Measurements from ENCODE around the gene AKNA.
A peak's percentile ranks its signal among the peaks of the same experiment; 100 is the strongest.

Gene AKNA

GRCh38 chr9:114389612-114390368 lies 2.0 kb upstream of the AKNA start:
- no peaks in the 10 kb centered on the region for H3K9me3 ChIP-seq (ENCODE audit: control insufficient read depth in 5 of 5, low read length in 5 of 5)
- peaks cover 36 to 93% (median 86%) of the 10 kb centered on the region in 5 donors for H3K4me1 ChIP-seq (ENCODE audit: control insufficient read depth in 5 of 5, insufficient read depth in 5 of 5, low read length in 5 of 5)
- H3K4me3 ChIP-seq (ENCODE audit: low read depth in 1 of 5, low read length in 5 of 5): peak overlapping the region in 2 of 5 donors; percentile 2 to 11
- peak overlapping the region; percentile 96 for H3K27ac ChIP-seq (ENCODE audit: low read depth, low read length)
- H3K36me3 ChIP-seq (ENCODE audit: control insufficient read depth in 5 of 5, insufficient read depth in 5 of 5, low read length in 5 of 5): no peaks in the 10 kb centered on the region
- H3K27me3 ChIP-seq (ENCODE audit: control insufficient read depth in 5 of 5, insufficient read depth in 4 of 5, low read length in 5 of 5): no peaks in the 10 kb centered on the region
- H3K9ac ChIP-seq (ENCODE audit: low read length in 5 of 5): peak overlapping the region; percentile 8 to 86 (median 68)

DNA sequence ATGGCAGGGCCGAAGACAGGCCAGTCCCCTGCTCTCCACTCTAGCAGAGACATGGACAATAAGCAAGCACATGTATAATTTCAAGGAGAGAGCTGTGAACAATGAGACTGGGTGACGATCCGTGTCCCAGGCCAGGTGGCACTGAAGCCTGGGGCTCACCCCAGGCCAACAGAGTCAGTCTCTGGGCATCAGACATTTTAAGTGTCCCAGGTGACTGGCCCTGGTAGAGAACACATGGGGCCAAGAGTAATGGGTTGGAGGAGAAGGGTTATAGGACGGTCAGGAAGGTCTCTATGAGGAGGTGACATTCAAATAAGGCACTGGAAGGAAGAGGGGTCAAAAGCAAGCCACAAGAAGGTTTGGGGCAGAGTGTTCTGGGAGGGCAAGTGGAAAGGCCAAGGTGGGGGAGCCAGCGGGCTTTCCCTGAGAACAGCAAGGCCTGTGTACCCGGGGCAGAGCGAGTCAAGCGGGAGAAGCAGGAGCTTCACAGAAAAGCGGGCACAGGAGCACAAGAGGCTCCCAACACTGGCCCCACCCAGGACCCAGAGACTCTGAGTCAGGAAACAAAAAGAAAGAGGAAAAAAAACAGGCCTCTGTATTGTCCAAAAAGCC lies 1.1 kb upstream of the AKNA start:
- no peaks in the 10 kb centered on the region for H3K36me3 ChIP-seq (ENCODE audit: control insufficient read depth in 5 of 5, insufficient read depth in 5 of 5, low read length in 5 of 5)
- peak overlapping the region in 4 of 5 donors; percentile 62 to 87 (median 84) for H3K9ac ChIP-seq (ENCODE audit: low read length in 5 of 5)
- H3K4me1 ChIP-seq (ENCODE audit: control insufficient read depth in 5 of 5, insufficient read depth in 5 of 5, low read length in 5 of 5): peaks cover 36 to 95% (median 88%) of the 10 kb centered on the region in 5 donors
- H3K4me3 ChIP-seq (ENCODE audit: low read depth in 1 of 5, low read length in 5 of 5): peak overlapping the region in 3 of 5 donors; percentile 76 to 85 (median 77)
- no peaks in the 10 kb centered on the region for H3K9me3 ChIP-seq (ENCODE audit: control insufficient read depth in 5 of 5, low read length in 5 of 5)
- no peaks in the 10 kb centered on the region for H3K27me3 ChIP-seq (ENCODE audit: control insufficient read depth in 5 of 5, insufficient read depth in 4 of 5, low read length in 5 of 5)
- H3K27ac ChIP-seq (ENCODE audit: low read depth, low read length): peak overlapping the region; percentile 96

DNA sequence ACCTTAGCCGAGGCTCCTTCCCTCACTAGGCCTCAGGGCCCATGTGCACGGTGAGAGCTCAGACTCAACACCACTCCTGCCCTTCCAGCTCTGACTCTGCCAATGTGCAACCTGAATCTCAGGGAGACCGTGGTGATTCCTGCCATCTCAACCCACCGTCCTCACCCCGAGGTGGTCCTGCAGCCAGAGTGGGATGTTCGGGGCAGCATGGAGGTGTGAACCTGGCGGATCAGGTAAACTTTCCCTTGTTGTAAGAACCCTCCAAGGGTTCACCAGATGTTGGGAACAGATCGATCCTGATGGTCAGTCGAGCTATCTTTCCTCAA lies 538 bp upstream of the AKNA start:
- Histone ChIP-seq H3K4me1 (ENCODE audit: control insufficient read depth in 5 of 5, insufficient read depth in 5 of 5, low read length in 5 of 5) (peaks cover 40 to 96% (median 93%) of the 10 kb centered on the region in 5 donors), H3K36me3 (ENCODE audit: control insufficient read depth in 5 of 5, insufficient read depth in 5 of 5, low read length in 5 of 5) (no peaks in the 10 kb centered on the region), H3K9ac (ENCODE audit: low read length in 5 of 5) (peak overlapping the region; percentile 40 to 87 (median 83))

DNA sequence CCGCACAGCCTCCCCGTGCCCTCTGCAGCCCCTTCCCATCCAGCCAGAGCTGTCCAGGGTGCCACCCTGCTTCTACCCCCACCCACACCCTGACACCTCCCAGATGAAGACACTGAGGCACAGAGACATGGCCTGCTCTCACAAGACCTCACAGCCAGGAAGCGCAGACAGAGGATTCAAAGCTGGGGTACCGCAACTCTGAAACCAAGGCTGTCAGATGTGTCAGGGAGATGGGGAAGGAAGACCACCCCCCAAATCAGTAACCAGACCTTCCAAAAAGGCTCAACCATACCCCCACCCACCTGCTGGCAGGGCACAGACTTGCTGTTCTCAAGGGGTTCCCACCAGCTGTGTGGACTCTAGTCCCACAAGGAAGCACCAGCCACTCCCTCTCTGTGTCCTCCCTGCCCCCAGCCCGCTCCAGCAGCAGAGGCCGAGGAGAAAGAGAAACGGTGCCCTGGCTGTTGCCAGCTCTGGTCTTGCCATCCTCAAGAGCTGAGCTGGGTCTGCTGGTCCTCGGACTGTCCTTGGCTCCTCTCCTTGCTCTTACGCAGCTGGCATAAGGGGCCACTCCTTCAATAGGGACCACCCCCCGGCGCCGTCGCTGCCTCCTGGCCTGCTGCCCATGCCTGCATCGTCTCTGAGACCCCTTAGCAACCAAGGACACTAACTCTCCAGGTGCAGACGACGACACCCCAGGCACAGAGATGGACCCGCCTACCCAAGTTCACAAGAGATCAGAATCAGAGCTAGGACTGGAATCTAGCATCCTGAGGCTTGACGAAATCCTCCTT lies 699 bp downstream of the AKNA start:
- Histone ChIP-seq H3K27me3 (ENCODE audit: control insufficient read depth in 5 of 5, insufficient read depth in 4 of 5, low read length in 5 of 5) (no peaks in the 10 kb centered on the region), H3K27ac (ENCODE audit: low read depth, low read length) (peak overlapping the region; percentile 96), H3K4me1 (ENCODE audit: control insufficient read depth in 5 of 5, insufficient read depth in 5 of 5, low read length in 5 of 5) (peaks cover 40 to 99% (median 98%) of the 10 kb centered on the region in 5 donors), H3K36me3 (ENCODE audit: control insufficient read depth in 5 of 5, insufficient read depth in 5 of 5, low read length in 5 of 5) (peaks cover 0 to 1% (median 0%) of the 10 kb centered on the region in 5 donors), H3K9ac (ENCODE audit: low read length in 5 of 5) (peak overlapping the region; percentile 60 to 89 (median 86)), H3K9me3 (ENCODE audit: control insufficient read depth in 5 of 5, low read length in 5 of 5) (no peaks in the 10 kb centered on the region), H3K4me3 (ENCODE audit: low read depth in 1 of 5, low read length in 5 of 5) (peak overlapping the region; percentile 75 to 85 (median 77))

More for the DNA sequence above, 538 bp upstream of the AKNA start:
- no peaks in the 10 kb centered on the region for H3K9me3 ChIP-seq (ENCODE audit: control insufficient read depth in 5 of 5, low read length in 5 of 5)
- H3K27me3 ChIP-seq (ENCODE audit: control insufficient read depth in 5 of 5, insufficient read depth in 4 of 5, low read length in 5 of 5): no peaks in the 10 kb centered on the region
- peak overlapping the region; percentile 96 for H3K27ac ChIP-seq (ENCODE audit: low read depth, low read length)
- peak overlapping the region; percentile 75 to 85 (median 77) for H3K4me3 ChIP-seq (ENCODE audit: low read depth in 1 of 5, low read length in 5 of 5)

DNA sequence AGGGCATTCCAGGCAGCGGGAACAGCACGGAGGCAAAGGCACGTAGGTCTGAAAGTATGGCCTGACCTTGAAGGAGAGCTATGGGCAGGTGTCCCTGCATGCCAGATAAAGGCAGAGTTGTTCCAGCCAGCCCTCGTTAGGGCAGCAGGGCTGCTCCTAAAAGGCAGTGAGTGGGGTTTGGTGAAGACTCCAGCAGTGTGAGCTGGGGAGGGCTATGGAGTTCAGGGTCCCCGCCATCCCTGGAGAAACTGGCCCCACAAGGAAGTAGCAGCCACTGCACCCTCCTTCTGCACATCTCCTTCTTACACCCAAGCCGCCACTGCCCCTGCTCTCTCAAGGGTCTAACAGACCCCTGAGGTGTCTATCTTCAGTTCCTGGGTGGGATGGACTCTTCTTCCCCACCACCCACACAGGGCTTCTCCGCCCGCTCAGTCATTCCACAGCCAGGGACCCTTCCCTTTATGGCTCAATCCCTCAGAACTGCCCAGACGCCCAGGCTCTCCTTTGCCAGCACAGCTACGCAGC lies 1.4 kb downstream of the AKNA start:
- peak overlapping the region; percentile 75 to 85 (median 77) for H3K4me3 ChIP-seq (ENCODE audit: low read depth in 1 of 5, low read length in 5 of 5)
- H3K4me1 ChIP-seq (ENCODE audit: control insufficient read depth in 5 of 5, insufficient read depth in 5 of 5, low read length in 5 of 5): peaks cover 39 to 97% (median 96%) of the 10 kb centered on the region in 5 donors
- H3K27me3 ChIP-seq (ENCODE audit: control insufficient read depth in 5 of 5, insufficient read depth in 4 of 5, low read length in 5 of 5): no peaks in the 10 kb centered on the region
- no peaks in the 10 kb centered on the region for H3K9me3 ChIP-seq (ENCODE audit: control insufficient read depth in 5 of 5, low read length in 5 of 5)
- H3K36me3 ChIP-seq (ENCODE audit: control insufficient read depth in 5 of 5, insufficient read depth in 5 of 5, low read length in 5 of 5): peaks cover 0 to 4% (median 0%) of the 10 kb centered on the region in 5 donors
- peak overlapping the region; percentile 96 for H3K27ac ChIP-seq (ENCODE audit: low read depth, low read length)
- peak overlapping the region; percentile 60 to 87 (median 83) for H3K9ac ChIP-seq (ENCODE audit: low read length in 5 of 5)

GRCh38 chr9:114385397-114386181 lies 2.2 kb downstream of the AKNA start:
- H3K27ac ChIP-seq (ENCODE audit: low read depth, low read length): peak overlapping the region; percentile 96
- no peaks in the 10 kb centered on the region for H3K9me3 ChIP-seq (ENCODE audit: control insufficient read depth in 5 of 5, low read length in 5 of 5)
- H3K27me3 ChIP-seq (ENCODE audit: control insufficient read depth in 5 of 5, insufficient read depth in 4 of 5, low read length in 5 of 5): no peaks in the 10 kb centered on the region
- peak overlapping the region; percentile 60 to 87 (median 83) for H3K9ac ChIP-seq (ENCODE audit: low read length in 5 of 5)
- peaks cover 35 to 88% (median 88%) of the 10 kb centered on the region in 5 donors for H3K4me1 ChIP-seq (ENCODE audit: control insufficient read depth in 5 of 5, insufficient read depth in 5 of 5, low read length in 5 of 5)
- peak overlapping the region; percentile 16 to 85 (median 77) for H3K4me3 ChIP-seq (ENCODE audit: low read depth in 1 of 5, low read length in 5 of 5)
- peaks cover 0 to 12% (median 5%) of the 10 kb centered on the region in 5 donors for H3K36me3 ChIP-seq (ENCODE audit: control insufficient read depth in 5 of 5, insufficient read depth in 5 of 5, low read length in 5 of 5)

DNA sequence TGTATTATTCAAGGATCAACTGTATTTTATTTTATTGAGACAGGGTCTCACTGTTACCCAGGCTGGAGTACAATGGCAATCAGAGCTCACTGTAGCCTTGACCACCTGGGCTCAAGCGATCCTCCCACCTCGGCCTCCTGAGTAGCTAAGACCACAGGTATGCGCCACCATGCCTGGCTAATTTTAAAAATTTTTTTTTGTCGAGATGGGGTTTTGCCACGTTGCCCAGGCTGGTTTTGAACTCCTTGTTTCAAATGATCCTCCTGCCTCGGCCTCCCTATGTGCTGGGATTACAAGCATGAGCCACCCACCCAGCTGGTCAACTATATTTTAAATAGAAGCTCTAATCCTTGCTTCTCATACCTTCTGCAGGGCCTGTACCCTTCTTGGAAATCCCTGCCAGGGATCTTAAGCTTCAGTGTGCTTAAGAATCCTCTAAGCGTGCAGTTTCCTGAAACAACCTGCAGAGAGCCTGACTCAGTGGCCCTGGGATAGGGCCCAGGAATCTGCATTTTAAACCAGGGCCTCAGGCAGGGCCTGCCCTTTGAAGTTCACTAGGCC lies 2.9 kb downstream of the AKNA start:
- peak overlapping the region in 4 of 5 donors; percentile 16 to 24 (median 21) for H3K4me3 ChIP-seq (ENCODE audit: low read depth in 1 of 5, low read length in 5 of 5)
- peak overlapping the region; percentile 96 for H3K27ac ChIP-seq (ENCODE audit: low read depth, low read length)
- H3K36me3 ChIP-seq (ENCODE audit: control insufficient read depth in 5 of 5, insufficient read depth in 5 of 5, low read length in 5 of 5): peaks cover 4 to 16% (median 11%) of the 10 kb centered on the region in 5 donors
- H3K4me1 ChIP-seq (ENCODE audit: control insufficient read depth in 5 of 5, insufficient read depth in 5 of 5, low read length in 5 of 5): peaks cover 30 to 82% (median 81%) of the 10 kb centered on the region in 5 donors
- H3K9me3 ChIP-seq (ENCODE audit: control insufficient read depth in 5 of 5, low read length in 5 of 5): no peaks in the 10 kb centered on the region
- no peaks in the 10 kb centered on the region for H3K27me3 ChIP-seq (ENCODE audit: control insufficient read depth in 5 of 5, insufficient read depth in 4 of 5, low read length in 5 of 5)
- peak overlapping the region; percentile 20 to 86 (median 60) for H3K9ac ChIP-seq (ENCODE audit: low read length in 5 of 5)

GRCh38 chr9:114384341-114384740 lies 3.4 kb downstream of the AKNA start:
- H3K4me1 ChIP-seq (ENCODE audit: control insufficient read depth in 5 of 5, insufficient read depth in 5 of 5, low read length in 5 of 5): peaks cover 30 to 76% (median 76%) of the 10 kb centered on the region in 5 donors
- peaks cover 4 to 21% (median 16%) of the 10 kb centered on the region in 5 donors for H3K36me3 ChIP-seq (ENCODE audit: control insufficient read depth in 5 of 5, insufficient read depth in 5 of 5, low read length in 5 of 5)
- no peak overlapping the region for H3K4me3 ChIP-seq (ENCODE audit: low read depth in 1 of 5, low read length in 5 of 5)
- H3K27ac ChIP-seq (ENCODE audit: low read depth, low read length): peak overlapping the region; percentile 96
- H3K9me3 ChIP-seq (ENCODE audit: control insufficient read depth in 5 of 5, low read length in 5 of 5): no peaks in the 10 kb centered on the region
- H3K9ac ChIP-seq (ENCODE audit: low read length in 5 of 5): peak overlapping the region in 2 of 5 donors; percentile 71 to 86
- no peaks in the 10 kb centered on the region for H3K27me3 ChIP-seq (ENCODE audit: control insufficient read depth in 5 of 5, insufficient read depth in 4 of 5, low read length in 5 of 5)

Measured in subcutaneous abdominal adipose tissue (tissue), 5 donors.